ENCODE results near the gene NUDT3.
A peak's percentile ranks its signal among the peaks of the same experiment; 100 is the strongest.
"Not testable (repeated sequence)": the region's sequence is repeated elsewhere in the genome, so short reads cannot be mapped to it uniquely, and the experiment has no call there.

NUDT3 gene

DNA sequence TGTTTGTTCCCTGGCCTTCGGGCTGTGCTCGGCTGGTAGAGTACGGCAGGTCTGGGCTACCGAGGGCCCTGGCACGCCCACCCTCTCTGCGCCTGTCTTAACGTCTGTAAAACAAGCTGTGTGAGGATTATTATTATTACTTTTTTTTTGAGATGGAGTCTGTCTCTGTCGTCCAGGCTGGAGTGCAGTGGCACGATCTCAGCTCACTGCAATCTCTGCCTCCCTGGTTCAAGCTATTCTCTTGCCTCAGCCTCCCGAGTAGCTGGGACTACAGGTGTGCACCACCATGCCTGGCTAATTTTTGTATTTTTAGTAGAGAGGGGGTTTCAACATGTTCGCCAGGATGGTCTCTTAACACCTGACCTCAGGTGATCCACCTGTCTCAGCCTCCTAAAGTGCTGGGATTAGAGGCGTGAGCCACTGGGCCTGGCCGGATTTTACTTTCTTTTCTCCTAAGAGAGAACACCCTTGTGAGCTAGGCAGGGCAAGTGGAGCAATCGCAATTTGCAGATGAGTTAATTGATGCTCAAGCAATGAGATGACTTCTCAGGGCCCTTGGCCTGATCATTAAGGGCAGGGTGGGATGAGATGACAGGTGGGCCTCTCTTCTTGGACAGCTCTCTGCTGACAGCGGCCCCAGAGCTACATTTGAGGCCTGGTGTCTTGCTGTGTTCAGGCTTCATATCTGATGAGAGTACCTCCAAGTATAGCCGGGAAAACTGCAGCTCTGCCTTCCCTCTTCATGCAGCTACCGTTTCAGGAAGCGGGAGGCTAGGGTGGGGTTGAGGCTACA is 142.8 kb downstream of the NUDT3 start:
- DNase-seq (no peak), ATAC-seq (peak; percentile 8)

DNA sequence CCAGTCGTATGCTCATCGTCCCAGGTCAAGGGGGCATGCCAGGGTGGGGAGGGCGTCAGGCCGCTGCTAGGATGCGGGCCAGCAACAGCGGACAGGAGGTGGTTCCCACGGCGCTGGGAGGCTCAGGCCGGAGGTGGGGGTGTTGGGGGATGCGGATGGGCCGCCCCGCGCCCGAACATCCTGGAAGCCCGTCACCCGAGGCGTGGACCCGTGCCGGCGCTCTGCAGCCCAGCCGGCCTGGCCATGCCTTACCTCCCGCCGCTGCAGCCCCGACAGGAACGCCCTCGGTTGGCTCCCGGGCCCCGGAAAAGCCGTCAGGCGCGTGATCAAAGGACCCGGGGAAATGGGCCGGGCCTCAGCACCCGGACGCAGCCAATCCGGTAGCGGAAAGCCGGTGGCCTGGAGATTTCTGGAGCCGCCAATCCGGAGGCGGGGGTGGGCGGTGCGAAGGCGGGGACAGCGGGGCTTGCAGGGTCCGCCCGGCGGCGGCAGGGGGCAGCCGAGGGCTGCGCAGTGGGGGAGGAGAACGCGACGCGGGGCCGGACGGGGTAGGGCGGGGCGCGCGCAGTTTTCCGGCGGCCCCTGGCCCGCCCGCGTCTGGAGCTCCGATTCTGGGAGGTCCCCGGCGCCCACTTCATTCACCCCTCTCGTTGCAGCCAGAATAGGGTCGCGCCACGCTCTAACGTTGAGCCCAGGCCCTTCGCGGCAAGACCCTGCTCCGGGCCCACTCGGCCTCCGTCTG is 143.6 kb downstream of the NUDT3 start, which contains the start of gene SMIM29:
TSS of gene SMIM29 (minus strand) at position 280 of the 742 bp plus-strand sequence. CDS start 1,215 bp downstream, outside the sequence.
- DNase-seq (peak; percentile 99), ATAC-seq (peak; percentile 75)

DNA sequence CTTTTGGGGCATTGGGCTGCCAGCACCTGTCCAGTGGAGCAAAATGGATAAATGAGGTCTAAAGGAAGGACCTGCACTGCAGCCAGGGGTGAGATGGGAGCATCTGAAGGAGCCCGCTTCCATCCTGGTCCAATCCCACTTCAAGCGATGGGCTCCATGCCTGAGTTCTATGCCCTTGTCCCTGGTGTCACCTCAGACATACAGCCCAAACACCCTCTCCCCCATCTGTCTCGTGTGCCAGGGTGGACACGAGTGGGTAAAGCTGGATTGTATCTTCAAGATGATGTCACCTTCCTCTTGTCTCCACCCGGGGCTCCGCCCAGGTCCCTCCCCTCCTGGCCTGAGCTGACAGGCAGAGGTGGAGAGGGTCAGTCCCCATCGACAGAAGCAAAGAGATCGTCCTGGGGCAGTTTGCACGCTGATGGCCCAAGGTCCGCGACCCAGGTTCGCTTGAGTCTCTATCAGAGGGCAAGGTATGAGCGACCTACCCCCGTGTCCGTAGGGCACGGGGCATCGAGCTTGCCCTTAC is 144.2 kb downstream of the NUDT3 start:
- no peak for ATAC-seq

DNA sequence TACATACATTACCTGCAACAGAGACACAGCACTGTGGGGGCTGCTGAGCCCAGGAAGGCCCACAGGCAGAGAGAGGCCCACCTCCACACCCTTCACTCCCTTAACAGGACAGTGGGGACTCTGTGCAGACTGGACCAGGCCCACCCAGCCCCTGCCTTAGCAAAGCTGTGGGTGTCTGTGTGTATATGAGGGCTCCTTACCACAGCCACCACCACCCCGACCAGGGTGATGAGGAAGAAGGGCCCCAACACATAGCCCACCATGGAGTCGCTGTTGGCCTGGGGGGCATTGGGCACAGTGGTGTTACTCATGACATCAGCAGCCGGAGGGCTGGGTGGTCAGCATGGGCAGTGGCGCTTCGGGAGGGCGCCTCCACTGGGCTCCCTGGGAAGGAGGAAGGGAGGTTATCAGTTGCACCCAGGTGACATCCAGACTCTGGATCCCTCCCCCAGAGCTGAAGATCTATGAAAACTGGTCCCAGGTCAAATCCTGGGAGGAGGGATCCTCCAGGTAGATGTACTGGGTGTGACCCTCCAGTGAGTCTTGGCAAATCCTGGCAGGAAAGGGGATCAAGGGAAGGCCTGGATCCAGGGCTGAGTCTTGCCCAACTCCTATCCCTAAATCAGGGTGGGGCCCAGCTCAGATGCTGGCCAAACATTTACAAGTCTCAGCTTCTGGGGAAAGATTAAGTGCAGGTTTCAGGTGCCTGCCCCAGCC is 144.8 kb downstream of the NUDT3 start:
- ATAC-seq = no peak
- no peak for DNase-seq

More for the DNA sequence above, 144.2 kb downstream of the NUDT3 start:
- DNase-seq = peak; percentile 68

GRCh38 chr6:34246563-34247391 is 145.7 kb downstream of the NUDT3 start:
- DNase-seq = peak; percentile 74
- peak; percentile 15 for ATAC-seq

GRCh38 chr6:34246249-34246562 is 146.3 kb downstream of the NUDT3 start:
- DNase-seq (no peak), ATAC-seq (no peak)

- ATAC-seq = not testable (repeated sequence)
Measured at GRCh38 chr6:34245761-34246140, 146.7 kb downstream of the NUDT3 start.

GRCh38 chr6:34245032-34245760 is 147.3 kb downstream of the NUDT3 start:
- not testable (repeated sequence) for ATAC-seq, DNase-seq

More at GRCh38 chr6:34245761-34246140, 146.7 kb downstream of the NUDT3 start:
- not testable (repeated sequence) for DNase-seq

- DNase-seq (peak; percentile 72), ATAC-seq (peak; percentile 39)
Measured at GRCh38 chr6:34243901-34244884, 148.3 kb downstream of the NUDT3 start.

DNA sequence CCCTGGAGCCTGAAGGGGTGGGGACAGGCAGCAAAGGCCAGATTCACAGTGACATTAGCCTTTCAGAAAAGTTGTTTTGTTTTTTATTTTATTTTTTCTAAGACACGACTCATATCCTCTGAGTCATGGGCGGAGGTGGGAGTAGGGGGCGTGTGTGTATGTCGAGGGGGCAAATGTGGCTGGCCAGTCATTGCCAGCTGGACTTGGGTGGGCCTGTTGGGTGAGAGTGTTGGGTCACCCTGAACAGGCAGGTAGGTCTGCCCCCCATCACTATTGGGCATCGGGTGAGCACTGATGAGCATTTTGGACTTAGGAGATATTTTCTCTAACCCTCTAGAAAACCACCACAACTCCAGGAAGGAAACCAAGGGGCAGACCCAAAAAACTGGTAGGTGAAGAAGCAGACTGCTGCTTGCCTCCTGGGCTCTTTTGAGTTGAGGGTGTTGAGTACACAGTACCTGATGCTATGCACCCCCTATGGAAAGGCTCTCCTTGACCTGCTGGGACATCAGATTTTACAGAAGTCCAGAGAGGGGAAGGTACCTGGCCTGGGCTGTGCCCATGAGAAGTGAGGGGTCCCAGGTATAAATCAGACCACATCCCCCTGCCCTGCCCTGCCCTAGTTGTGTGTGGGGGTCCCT is 149.2 kb downstream of the NUDT3 start:
- DNase-seq = no peak
- ATAC-seq = no peak

DNA sequence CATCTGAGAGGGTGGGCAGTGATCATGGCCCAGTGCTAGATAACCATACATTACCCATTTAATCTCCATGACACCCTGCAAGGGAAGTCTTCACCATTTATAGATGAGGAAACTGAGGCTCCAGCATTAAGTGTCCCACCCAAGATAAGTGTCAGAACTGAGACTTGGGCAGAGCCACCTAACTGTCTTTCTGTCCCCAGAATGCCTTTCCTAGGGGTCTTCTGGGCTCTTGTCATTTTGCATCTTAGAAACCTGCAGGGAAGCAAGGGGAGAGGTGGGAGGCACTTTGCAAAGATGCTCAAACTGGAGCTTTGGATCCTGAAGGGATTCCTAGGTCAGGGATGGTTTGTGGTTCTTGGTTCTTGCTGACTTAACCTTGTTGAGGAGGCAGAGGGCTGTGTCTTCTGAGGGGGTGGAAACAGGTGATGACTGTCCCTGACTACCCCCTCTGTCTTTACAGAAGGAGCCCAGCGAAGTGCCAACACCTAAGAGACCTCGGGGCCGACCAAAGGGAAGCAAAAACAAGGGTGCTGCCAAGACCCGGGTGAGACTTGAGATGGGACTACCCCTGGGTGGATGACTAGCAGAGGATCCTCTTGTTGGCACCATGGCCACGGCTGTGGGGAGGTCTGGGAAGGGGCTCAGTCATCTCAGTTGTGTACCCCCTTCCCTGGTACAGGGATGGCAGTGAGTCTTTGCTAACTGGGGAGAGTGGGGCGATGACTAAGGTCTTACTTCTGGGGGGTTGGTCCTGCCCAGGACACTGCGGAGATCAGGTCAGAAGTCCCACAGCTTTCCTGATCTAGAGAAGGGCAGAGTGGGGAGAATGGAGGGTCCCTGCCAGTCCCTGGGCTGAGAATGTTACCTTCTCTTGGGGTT is 150.0 kb downstream of the NUDT3 start:
- ATAC-seq = no peak
- DNase-seq = no peak

GRCh38 chr6:34241351-34242215 is 150.9 kb downstream of the NUDT3 start:
- ATAC-seq (no peak), DNase-seq (no peak)

DNA sequence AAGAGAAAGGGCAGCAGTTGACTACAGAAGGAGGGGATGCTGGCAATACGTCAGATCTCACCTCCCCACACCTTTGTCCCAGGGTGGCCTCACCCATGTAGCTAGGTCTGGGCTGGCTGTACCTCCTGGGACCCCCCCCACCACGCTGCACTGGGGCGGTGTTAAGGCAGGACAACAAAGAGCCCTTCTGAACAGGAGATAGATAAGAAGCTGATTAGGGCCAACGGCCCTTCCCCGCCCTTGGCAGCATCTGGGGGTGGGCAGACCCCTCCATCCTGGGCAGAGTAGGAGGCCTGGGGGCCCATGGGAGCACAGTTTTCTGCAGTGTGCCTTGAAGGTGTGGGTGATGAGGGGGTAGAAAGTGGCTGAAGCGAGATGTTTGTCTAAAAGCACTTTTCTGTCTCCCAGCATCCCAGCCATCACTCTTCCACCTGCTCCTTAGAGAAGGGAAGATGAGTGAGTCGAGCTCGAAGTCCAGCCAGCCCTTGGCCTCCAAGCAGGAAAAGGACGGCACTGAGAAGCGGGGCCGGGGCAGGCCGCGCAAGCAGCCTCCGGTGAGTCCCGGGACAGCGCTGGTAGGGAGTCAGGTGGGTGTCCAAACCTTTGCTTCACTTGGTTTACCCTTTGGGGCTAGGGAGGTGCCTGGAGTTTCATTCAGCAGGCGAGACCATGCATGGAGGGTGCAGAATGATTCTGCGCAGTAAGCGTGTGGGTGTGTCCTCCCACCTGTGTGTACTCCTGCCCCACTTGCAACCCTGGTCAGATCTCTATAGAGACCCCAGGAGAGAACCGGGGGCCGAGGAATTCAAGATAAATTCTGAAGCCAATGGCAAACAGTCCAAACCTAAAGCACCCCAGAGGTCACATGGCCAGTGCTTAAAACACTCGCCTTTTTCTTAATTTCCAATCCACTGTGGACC is 151.9 kb downstream of the NUDT3 start:
- DNase-seq = no peak
- ATAC-seq = no peak

DNA sequence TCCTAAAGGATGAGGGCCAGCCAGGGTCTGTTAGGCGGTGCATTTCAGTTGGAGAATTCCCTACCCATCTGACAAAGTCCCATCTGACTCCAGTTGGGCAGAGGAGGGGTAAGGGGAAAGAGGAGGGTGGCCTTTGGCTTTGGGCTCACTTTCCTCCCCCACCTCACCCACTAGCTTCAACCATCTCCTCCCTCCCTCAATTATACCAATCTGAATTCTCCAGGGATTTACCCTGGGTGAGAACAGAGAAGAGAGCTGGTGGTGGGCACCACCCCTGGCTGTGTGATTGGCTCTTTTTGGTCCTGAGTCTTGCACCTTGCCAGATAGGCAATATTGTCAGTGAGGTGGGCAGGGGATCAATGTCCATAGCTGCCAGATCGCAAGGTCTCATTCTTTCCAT is 152.6 kb downstream of the NUDT3 start:
- DNase-seq = no peak
- no peak for ATAC-seq

GRCh38 chr6:34239500-34239825 is 153.0 kb downstream of the NUDT3 start:
- no peak for ATAC-seq
- no peak for DNase-seq
